Measurements from ENCODE around the gene COL26A1. TPM values are rescaled to one million over a fixed set of nuclear protein-coding genes. Genes with fewer than 3 reads are reported as not detected.

Gene COL26A1
- total and polyA plus RNA-seq, 4 donors, result 0.05 to 4.7 (median 0.28) TPM

DNA sequence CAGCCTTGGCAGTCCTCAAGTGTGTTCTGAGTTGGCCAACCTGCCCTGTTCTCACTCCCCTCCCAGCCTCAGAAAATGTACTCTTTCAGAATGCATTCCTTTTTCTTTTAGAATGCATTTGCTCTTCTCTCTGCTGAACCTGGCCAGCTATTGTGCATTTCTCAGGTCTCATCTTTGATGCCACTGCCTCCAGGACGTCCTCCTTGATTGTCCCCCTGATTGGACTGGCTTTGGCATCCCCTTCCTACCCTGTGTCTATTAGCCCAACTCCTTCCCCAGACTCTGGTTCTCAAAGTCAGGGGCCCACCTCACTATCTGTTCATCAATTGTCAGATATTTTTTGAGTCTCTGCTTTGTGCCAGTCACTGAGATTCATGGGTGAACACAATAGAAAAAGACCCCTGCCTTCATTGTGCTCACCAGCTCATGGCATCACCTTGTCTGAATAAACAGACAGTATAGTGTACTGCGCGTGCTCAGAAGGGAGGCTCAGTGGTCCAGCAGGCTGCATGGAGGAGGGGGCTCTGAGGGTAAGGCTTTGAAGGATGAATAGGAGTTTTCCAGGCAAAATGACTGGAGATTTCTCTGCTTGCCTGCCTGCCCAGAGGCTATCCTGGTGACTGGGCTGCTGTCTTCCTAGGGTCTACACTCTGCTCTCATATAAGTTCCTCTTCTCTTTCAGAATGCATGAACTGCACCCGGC lies 169.9 kb downstream of the COL26A1 start:
- no peak for ATAC-seq (ENCODE audit: insufficient read depth, low FRiP score)
- Histone ChIP-seq H3K27ac (ENCODE audit: low read depth in 1 of 2, low read length in 1 of 2) (no peak overlapping the region), H3K36me3 (ENCODE audit: control insufficient read depth in 4 of 4, insufficient read depth in 4 of 4, low read length in 4 of 4) (no peaks in the 10 kb centered on the region), H3K4me1 (ENCODE audit: control insufficient read depth in 5 of 5, insufficient read depth in 5 of 5, low read length in 5 of 5) (peaks cover 0 to 37% (median 4%) of the 10 kb centered on the region in 5 donors), H3K9me3 (ENCODE audit: control insufficient read depth in 4 of 4, insufficient read depth in 3 of 4, low read length in 3 of 4) (peaks cover 0 to 11% (median 2%) of the 10 kb centered on the region in 4 donors), H3K9ac (ENCODE audit: insufficient read depth in 1 of 2, low read length in 2 of 2) (no peak overlapping the region), H3K27me3 (ENCODE audit: control insufficient read depth in 3 of 3, insufficient read depth in 3 of 3, low read length in 2 of 3) (no peaks in the 10 kb centered on the region), H3K4me3 (no peak overlapping the region)
- 92% methylated on average over 4 of the region's 4 CpGs for WGBS, 2 donors
- DNase-seq, result no peak
- TF ChIP-seq, protein P1, sequence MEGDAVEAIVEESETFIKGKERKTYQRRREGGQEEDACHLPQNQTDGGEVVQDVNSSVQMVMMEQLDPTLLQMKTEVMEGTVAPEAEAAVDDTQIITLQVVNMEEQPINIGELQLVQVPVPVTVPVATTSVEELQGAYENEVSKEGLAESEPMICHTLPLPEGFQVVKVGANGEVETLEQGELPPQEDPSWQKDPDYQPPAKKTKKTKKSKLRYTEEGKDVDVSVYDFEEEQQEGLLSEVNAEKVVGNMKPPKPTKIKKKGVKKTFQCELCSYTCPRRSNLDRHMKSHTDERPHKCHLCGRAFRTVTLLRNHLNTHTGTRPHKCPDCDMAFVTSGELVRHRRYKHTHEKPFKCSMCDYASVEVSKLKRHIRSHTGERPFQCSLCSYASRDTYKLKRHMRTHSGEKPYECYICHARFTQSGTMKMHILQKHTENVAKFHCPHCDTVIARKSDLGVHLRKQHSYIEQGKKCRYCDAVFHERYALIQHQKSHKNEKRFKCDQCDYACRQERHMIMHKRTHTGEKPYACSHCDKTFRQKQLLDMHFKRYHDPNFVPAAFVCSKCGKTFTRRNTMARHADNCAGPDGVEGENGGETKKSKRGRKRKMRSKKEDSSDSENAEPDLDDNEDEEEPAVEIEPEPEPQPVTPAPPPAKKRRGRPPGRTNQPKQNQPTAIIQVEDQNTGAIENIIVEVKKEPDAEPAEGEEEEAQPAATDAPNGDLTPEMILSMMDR (IDR thresholded peaks at IDR 0.05; ENCODE audit: control extremely low read depth, extremely low read depth), result no peak

DNA sequence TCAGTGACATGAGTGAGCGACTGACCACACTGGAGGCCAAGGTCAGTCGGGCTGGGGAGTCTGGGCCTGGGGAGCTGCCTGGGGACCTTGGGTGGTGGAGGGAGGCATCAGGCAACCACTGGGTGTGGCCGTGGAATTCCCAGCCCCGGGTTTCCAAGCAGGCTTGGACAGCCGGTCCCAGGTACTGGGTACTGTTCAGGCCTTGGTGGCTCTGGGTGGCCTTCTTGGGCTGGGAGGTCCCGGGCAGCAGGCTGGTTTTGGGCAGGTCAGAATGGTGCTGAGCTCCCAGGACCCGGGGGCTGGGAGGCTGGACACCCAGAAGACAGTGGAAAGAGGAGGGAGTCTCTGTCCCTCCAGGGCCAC lies 170.4 kb downstream of the COL26A1 start:
- TF ChIP-seq, protein P1 (IDR thresholded peaks at IDR 0.05; ENCODE audit: control extremely low read depth, extremely low read depth), result no peak
- H3K9me3 ChIP-seq (ENCODE audit: control insufficient read depth in 4 of 4, insufficient read depth in 3 of 4, low read length in 3 of 4), result peaks cover 0 to 11% (median 2%) of the 10 kb centered on the region in 4 donors
- H3K27me3 ChIP-seq (ENCODE audit: control insufficient read depth in 3 of 3, insufficient read depth in 3 of 3, low read length in 2 of 3), result no peaks in the 10 kb centered on the region
- ATAC-seq (ENCODE audit: insufficient read depth, low FRiP score) (no peak), DNase-seq (no peak)
- no peak overlapping the region for H3K4me3 ChIP-seq
- WGBS, 2 donors, result 92 to 93% methylated on average over 7 of the region's 7 CpGs
- peaks cover 0 to 36% (median 0%) of the 10 kb centered on the region in 5 donors for H3K4me1 ChIP-seq (ENCODE audit: control insufficient read depth in 5 of 5, insufficient read depth in 5 of 5, low read length in 5 of 5)
- H3K36me3 ChIP-seq (ENCODE audit: control insufficient read depth in 4 of 4, insufficient read depth in 4 of 4, low read length in 4 of 4), result no peaks in the 10 kb centered on the region
- H3K9ac ChIP-seq (ENCODE audit: insufficient read depth in 1 of 2, low read length in 2 of 2), result no peak overlapping the region
- no peak overlapping the region for H3K27ac ChIP-seq (ENCODE audit: low read depth in 1 of 2, low read length in 1 of 2)

DNA sequence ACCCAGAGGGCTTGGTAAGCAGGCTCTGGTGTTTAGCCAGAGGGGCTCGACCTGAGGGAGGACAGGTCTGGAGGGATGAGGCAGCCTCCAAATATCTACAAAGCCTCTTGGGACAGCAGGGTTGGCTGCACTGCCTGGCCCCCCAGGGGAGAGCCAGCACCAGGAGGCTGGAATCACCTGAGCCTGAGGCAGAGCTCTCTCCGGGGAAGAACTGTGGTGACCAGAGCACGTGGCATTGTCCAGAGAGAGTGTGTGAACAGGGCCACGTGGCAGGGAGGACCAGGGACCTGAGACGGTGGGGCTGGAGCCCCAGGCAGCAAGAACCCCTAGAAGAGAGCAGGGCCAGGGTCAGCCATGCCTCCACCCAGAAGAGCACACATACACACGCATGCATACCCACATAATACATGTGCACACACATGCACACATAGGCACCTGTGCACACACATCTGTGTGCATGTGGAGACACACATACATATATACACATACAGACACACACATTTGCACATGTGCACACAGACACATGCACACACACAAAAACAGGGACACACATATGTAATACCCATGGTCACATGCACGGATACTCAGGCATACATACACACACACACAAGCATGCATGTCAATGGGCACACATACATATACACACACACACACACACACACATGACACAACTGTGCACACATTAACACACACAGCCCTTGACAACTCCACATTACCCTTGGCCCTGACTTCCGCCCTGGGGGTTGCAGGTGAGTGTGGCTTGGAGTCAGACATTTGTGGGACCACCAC lies 171.5 kb downstream of the COL26A1 start:
- H3K27me3 ChIP-seq (ENCODE audit: control insufficient read depth in 3 of 3, insufficient read depth in 3 of 3, low read length in 2 of 3), result no peaks in the 10 kb centered on the region
- no peak for DNase-seq
- H3K4me1 ChIP-seq (ENCODE audit: control insufficient read depth in 5 of 5, insufficient read depth in 5 of 5, low read length in 5 of 5), result peaks cover 0 to 35% (median 0%) of the 10 kb centered on the region in 5 donors
- no peak overlapping the region for H3K4me3 ChIP-seq
- no peak overlapping the region for H3K9ac ChIP-seq (ENCODE audit: insufficient read depth in 1 of 2, low read length in 2 of 2)
- no peak overlapping the region for H3K27ac ChIP-seq (ENCODE audit: low read depth in 1 of 2, low read length in 1 of 2)
- H3K36me3 ChIP-seq (ENCODE audit: control insufficient read depth in 4 of 4, insufficient read depth in 4 of 4, low read length in 4 of 4), result no peaks in the 10 kb centered on the region
- 83 to 84% methylated on average over 8 of the region's 8 CpGs for WGBS, 2 donors
- H3K9me3 ChIP-seq (ENCODE audit: control insufficient read depth in 4 of 4, insufficient read depth in 3 of 4, low read length in 3 of 4), result peaks cover 0 to 11% (median 2%) of the 10 kb centered on the region in 4 donors
- TF ChIP-seq, protein P1 (IDR thresholded peaks at IDR 0.05; ENCODE audit: control extremely low read depth, extremely low read depth), result no peak
- ATAC-seq (ENCODE audit: insufficient read depth, low FRiP score), result no peak
